ENCODE measurements around the gene PACSIN1. TPM values are rescaled to one million over a fixed set of nuclear protein-coding genes. Genes with fewer than 3 reads are reported as not detected.

The PACSIN1 gene
- polyA plus RNA-seq, 2 donors = 0.01 to 0.04 TPM

- H3K9me3 ChIP-seq (ENCODE audit: control insufficient read depth in 2 of 2, insufficient read depth in 1 of 2, low read depth in 1 of 2, low read length in 1 of 2) = no peaks in the 10 kb centered on the region
- no peaks in the 10 kb centered on the region for H3K36me3 ChIP-seq (ENCODE audit: control insufficient read depth in 2 of 2, insufficient read depth in 2 of 2, low read length in 1 of 2)
- H3K27me3 ChIP-seq (ENCODE audit: control insufficient read depth in 1 of 2, insufficient read depth in 2 of 2, low read length in 2 of 2) = no peaks in the 10 kb centered on the region
- no peak overlapping the region for H3K4me3 ChIP-seq (ENCODE audit: low read depth in 1 of 2, low read length in 2 of 2)
- WGBS, 2 donors = 80 to 86% methylated on average over 9 of the region's 9 CpGs
- peaks cover 0 to 3% of the 10 kb centered on the region in 2 donors for H3K4me1 ChIP-seq (ENCODE audit: control insufficient read depth in 2 of 2, insufficient read depth in 2 of 2, low read length in 1 of 2)
- H3K27ac ChIP-seq (ENCODE audit: low read depth in 2 of 2, low read length in 1 of 2) = no peak overlapping the region
These were observed 23.4 kb downstream of the PACSIN1 start for GRCh38 chr6:34489207-34489805.

GRCh38 chr6:34490390-34491090 lies 24.7 kb downstream of the PACSIN1 start:
- Histone ChIP-seq H3K36me3 (ENCODE audit: control insufficient read depth in 2 of 2, insufficient read depth in 2 of 2, low read length in 1 of 2) (no peaks in the 10 kb centered on the region), H3K4me1 (ENCODE audit: control insufficient read depth in 2 of 2, insufficient read depth in 2 of 2, low read length in 1 of 2) (peaks cover 0 to 3% of the 10 kb centered on the region in 2 donors), H3K9me3 (ENCODE audit: control insufficient read depth in 2 of 2, insufficient read depth in 1 of 2, low read depth in 1 of 2, low read length in 1 of 2) (no peaks in the 10 kb centered on the region), H3K27me3 (ENCODE audit: control insufficient read depth in 1 of 2, insufficient read depth in 2 of 2, low read length in 2 of 2) (no peaks in the 10 kb centered on the region), H3K4me3 (ENCODE audit: low read depth in 1 of 2, low read length in 2 of 2) (no peak overlapping the region), H3K27ac (ENCODE audit: low read depth in 2 of 2, low read length in 1 of 2) (no peak overlapping the region)
- 78% methylated on average over 20 of the region's 20 CpGs for WGBS, 2 donors

- WGBS, 2 donors = 37 to 52% methylated on average over 10 of the region's 10 CpGs
- Histone ChIP-seq H3K27me3 (ENCODE audit: control insufficient read depth in 1 of 2, insufficient read depth in 2 of 2, low read length in 2 of 2) (no peaks in the 10 kb centered on the region), H3K27ac (ENCODE audit: low read depth in 2 of 2, low read length in 1 of 2) (no peak overlapping the region), H3K36me3 (ENCODE audit: control insufficient read depth in 2 of 2, insufficient read depth in 2 of 2, low read length in 1 of 2) (no peaks in the 10 kb centered on the region), H3K4me1 (ENCODE audit: control insufficient read depth in 2 of 2, insufficient read depth in 2 of 2, low read length in 1 of 2) (peaks cover 0 to 3% of the 10 kb centered on the region in 2 donors), H3K4me3 (ENCODE audit: low read depth in 1 of 2, low read length in 2 of 2) (no peak overlapping the region), H3K9me3 (ENCODE audit: control insufficient read depth in 2 of 2, insufficient read depth in 1 of 2, low read depth in 1 of 2, low read length in 1 of 2) (no peaks in the 10 kb centered on the region)
These were observed 25.2 kb downstream of the PACSIN1 start for GRCh38 chr6:34491091-34491430.

- no peaks in the 10 kb centered on the region for H3K9me3 ChIP-seq (ENCODE audit: control insufficient read depth in 2 of 2, insufficient read depth in 1 of 2, low read depth in 1 of 2, low read length in 1 of 2)
- WGBS, 2 donors = 81 to 84% methylated on average over 4 of the region's 4 CpGs
- no peaks in the 10 kb centered on the region for H3K36me3 ChIP-seq (ENCODE audit: control insufficient read depth in 2 of 2, insufficient read depth in 2 of 2, low read length in 1 of 2)
- H3K4me3 ChIP-seq (ENCODE audit: low read depth in 1 of 2, low read length in 2 of 2) = no peak overlapping the region
- H3K4me1 ChIP-seq (ENCODE audit: control insufficient read depth in 2 of 2, insufficient read depth in 2 of 2, low read length in 1 of 2) = peaks cover 0 to 3% of the 10 kb centered on the region in 2 donors
- no peaks in the 10 kb centered on the region for H3K27me3 ChIP-seq (ENCODE audit: control insufficient read depth in 1 of 2, insufficient read depth in 2 of 2, low read length in 2 of 2)
- no peak overlapping the region for H3K27ac ChIP-seq (ENCODE audit: low read depth in 2 of 2, low read length in 1 of 2)
These were observed 27.5 kb downstream of the PACSIN1 start for GRCh38 chr6:34493344-34493743.

GRCh38 chr6:34494973-34495372 lies 29.1 kb downstream of the PACSIN1 start:
- Histone ChIP-seq H3K4me1 (ENCODE audit: control insufficient read depth in 2 of 2, insufficient read depth in 2 of 2, low read length in 1 of 2) (peaks cover 0 to 3% of the 10 kb centered on the region in 2 donors), H3K9me3 (ENCODE audit: control insufficient read depth in 2 of 2, insufficient read depth in 1 of 2, low read depth in 1 of 2, low read length in 1 of 2) (no peaks in the 10 kb centered on the region), H3K36me3 (ENCODE audit: control insufficient read depth in 2 of 2, insufficient read depth in 2 of 2, low read length in 1 of 2) (no peaks in the 10 kb centered on the region), H3K27ac (ENCODE audit: low read depth in 2 of 2, low read length in 1 of 2) (no peak overlapping the region), H3K27me3 (ENCODE audit: control insufficient read depth in 1 of 2, insufficient read depth in 2 of 2, low read length in 2 of 2) (no peaks in the 10 kb centered on the region), H3K4me3 (ENCODE audit: low read depth in 1 of 2, low read length in 2 of 2) (no peak overlapping the region)
- WGBS, 2 donors = 87 to 89% methylated on average over 3 of the region's 3 CpGs

- H3K4me3 ChIP-seq (ENCODE audit: low read depth in 1 of 2, low read length in 2 of 2) = no peak overlapping the region
- peaks cover 0 to under 1% of the 10 kb centered on the region in 2 donors for H3K9me3 ChIP-seq (ENCODE audit: control insufficient read depth in 2 of 2, insufficient read depth in 1 of 2, low read depth in 1 of 2, low read length in 1 of 2)
- no peaks in the 10 kb centered on the region for H3K27me3 ChIP-seq (ENCODE audit: control insufficient read depth in 1 of 2, insufficient read depth in 2 of 2, low read length in 2 of 2)
- H3K27ac ChIP-seq (ENCODE audit: low read depth in 2 of 2, low read length in 1 of 2) = no peak overlapping the region
- 70 to 76% methylated on average over 9 of the region's 9 CpGs for WGBS, 2 donors
- no peaks in the 10 kb centered on the region for H3K36me3 ChIP-seq (ENCODE audit: control insufficient read depth in 2 of 2, insufficient read depth in 2 of 2, low read length in 1 of 2)
- peaks cover 0 to 2% of the 10 kb centered on the region in 2 donors for H3K4me1 ChIP-seq (ENCODE audit: control insufficient read depth in 2 of 2, insufficient read depth in 2 of 2, low read length in 1 of 2)
These were observed 30.3 kb downstream of the PACSIN1 start for GRCh38 chr6:34496103-34496685.

- 70 to 80% methylated on average over 10 of the region's 10 CpGs for WGBS, 2 donors
- peaks cover 0 to 3% of the 10 kb centered on the region in 2 donors for H3K9me3 ChIP-seq (ENCODE audit: control insufficient read depth in 2 of 2, insufficient read depth in 1 of 2, low read depth in 1 of 2, low read length in 1 of 2)
- H3K27me3 ChIP-seq (ENCODE audit: control insufficient read depth in 1 of 2, insufficient read depth in 2 of 2, low read length in 2 of 2) = no peaks in the 10 kb centered on the region
- H3K27ac ChIP-seq (ENCODE audit: low read depth in 2 of 2, low read length in 1 of 2) = no peak overlapping the region
- no peak overlapping the region for H3K4me3 ChIP-seq (ENCODE audit: low read depth in 1 of 2, low read length in 2 of 2)
- no peaks in the 10 kb centered on the region for H3K4me1 ChIP-seq (ENCODE audit: control insufficient read depth in 2 of 2, insufficient read depth in 2 of 2, low read length in 1 of 2)
- no peaks in the 10 kb centered on the region for H3K36me3 ChIP-seq (ENCODE audit: control insufficient read depth in 2 of 2, insufficient read depth in 2 of 2, low read length in 1 of 2)
These were observed 31.5 kb downstream of the PACSIN1 start for GRCh38 chr6:34497411-34497810.

GRCh38 chr6:34506718-34507117 lies 40.8 kb downstream of the PACSIN1 start:
- Histone ChIP-seq H3K4me3 (ENCODE audit: low read depth in 1 of 2, low read length in 2 of 2) (no peak overlapping the region), H3K9me3 (ENCODE audit: control insufficient read depth in 2 of 2, insufficient read depth in 1 of 2, low read depth in 1 of 2, low read length in 1 of 2) (no peaks in the 10 kb centered on the region), H3K4me1 (ENCODE audit: control insufficient read depth in 2 of 2, insufficient read depth in 2 of 2, low read length in 1 of 2) (no peaks in the 10 kb centered on the region), H3K27ac (ENCODE audit: low read depth in 2 of 2, low read length in 1 of 2) (no peak overlapping the region), H3K27me3 (ENCODE audit: control insufficient read depth in 1 of 2, insufficient read depth in 2 of 2, low read length in 2 of 2) (no peaks in the 10 kb centered on the region), H3K36me3 (ENCODE audit: control insufficient read depth in 2 of 2, insufficient read depth in 2 of 2, low read length in 1 of 2) (no peaks in the 10 kb centered on the region)
- WGBS, 2 donors = 71 to 76% methylated on average over 5 of the region's 5 CpGs

- no peaks in the 10 kb centered on the region for H3K36me3 ChIP-seq (ENCODE audit: control insufficient read depth in 2 of 2, insufficient read depth in 2 of 2, low read length in 1 of 2)
- 90 to 92% methylated on average over 3 of the region's 3 CpGs for WGBS, 2 donors
- H3K4me3 ChIP-seq (ENCODE audit: low read depth in 1 of 2, low read length in 2 of 2) = no peak overlapping the region
- no peak overlapping the region for H3K27ac ChIP-seq (ENCODE audit: low read depth in 2 of 2, low read length in 1 of 2)
- no peaks in the 10 kb centered on the region for H3K27me3 ChIP-seq (ENCODE audit: control insufficient read depth in 1 of 2, insufficient read depth in 2 of 2, low read length in 2 of 2)
- no peaks in the 10 kb centered on the region for H3K9me3 ChIP-seq (ENCODE audit: control insufficient read depth in 2 of 2, insufficient read depth in 1 of 2, low read depth in 1 of 2, low read length in 1 of 2)
- no peaks in the 10 kb centered on the region for H3K4me1 ChIP-seq (ENCODE audit: control insufficient read depth in 2 of 2, insufficient read depth in 2 of 2, low read length in 1 of 2)
These were observed 42.5 kb downstream of the PACSIN1 start for GRCh38 chr6:34508425-34508824.

- Histone ChIP-seq H3K4me1 (ENCODE audit: control insufficient read depth in 2 of 2, insufficient read depth in 2 of 2, low read length in 1 of 2) (no peaks in the 10 kb centered on the region), H3K4me3 (ENCODE audit: low read depth in 1 of 2, low read length in 2 of 2) (no peak overlapping the region), H3K36me3 (ENCODE audit: control insufficient read depth in 2 of 2, insufficient read depth in 2 of 2, low read length in 1 of 2) (no peaks in the 10 kb centered on the region), H3K27me3 (ENCODE audit: control insufficient read depth in 1 of 2, insufficient read depth in 2 of 2, low read length in 2 of 2) (no peaks in the 10 kb centered on the region), H3K27ac (ENCODE audit: low read depth in 2 of 2, low read length in 1 of 2) (no peak overlapping the region), H3K9me3 (ENCODE audit: control insufficient read depth in 2 of 2, insufficient read depth in 1 of 2, low read depth in 1 of 2, low read length in 1 of 2) (no peaks in the 10 kb centered on the region)
- WGBS, 2 donors = 95 to 97% methylated on average over 4 of the region's 4 CpGs
These were observed 43.9 kb downstream of the PACSIN1 start for GRCh38 chr6:34509782-34510181.
